Stimulated activated CD4-positive, alpha-beta T cell treated with anti-CD3 and anti-CD28 coated beads, Interleukin-2, amount 100 ng/mL, for 4 hours (primary cell): ENCODE results near the gene PTPRCAP.

Source experiments
- DNase-seq: peaks from one replicate; pipeline ENCODE4 v3.0.0-alpha.2; 2020; ENCODE audit warnings: low read depth

PTPRCAP gene

DNA sequence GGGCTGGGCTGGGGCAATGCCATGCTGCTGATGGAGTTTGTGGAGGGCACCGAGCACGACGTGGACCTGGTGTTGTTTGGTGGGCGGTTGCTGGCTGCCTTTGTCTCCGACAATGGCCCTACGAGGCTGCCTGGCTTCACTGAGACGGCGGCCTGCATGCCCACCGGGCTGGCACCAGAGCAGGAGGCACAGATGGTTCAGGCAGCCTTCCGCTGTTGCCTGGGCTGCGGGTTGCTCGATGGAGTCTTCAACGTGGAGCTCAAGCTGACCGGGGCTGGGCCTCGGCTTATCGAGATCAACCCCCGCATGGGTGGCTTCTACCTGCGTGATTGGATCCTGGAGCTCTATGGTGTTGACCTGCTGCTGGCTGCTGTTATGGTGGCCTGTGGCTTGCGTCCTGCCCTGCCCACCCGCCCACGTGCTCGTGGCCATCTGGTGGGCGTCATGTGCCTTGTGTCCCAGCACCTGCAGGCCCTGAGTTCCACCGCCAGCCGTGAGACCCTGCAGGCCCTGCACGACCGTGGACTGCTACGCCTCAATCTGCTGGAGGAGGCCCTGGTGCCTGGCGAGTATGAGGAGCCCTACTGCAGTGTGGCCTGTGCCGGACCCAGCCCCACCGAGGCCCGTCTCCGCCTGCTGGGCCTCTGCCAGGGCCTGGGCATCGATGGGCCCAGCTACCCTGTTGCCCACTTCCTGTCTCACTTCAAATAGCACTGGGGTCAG, 13.4 kb downstream of the PTPRCAP start:
- no peak for DNase-seq

- DNase-seq = no peak
Observed at GRCh38 chr11:67423466-67423865, 14.0 kb downstream of the PTPRCAP start.

DNA sequence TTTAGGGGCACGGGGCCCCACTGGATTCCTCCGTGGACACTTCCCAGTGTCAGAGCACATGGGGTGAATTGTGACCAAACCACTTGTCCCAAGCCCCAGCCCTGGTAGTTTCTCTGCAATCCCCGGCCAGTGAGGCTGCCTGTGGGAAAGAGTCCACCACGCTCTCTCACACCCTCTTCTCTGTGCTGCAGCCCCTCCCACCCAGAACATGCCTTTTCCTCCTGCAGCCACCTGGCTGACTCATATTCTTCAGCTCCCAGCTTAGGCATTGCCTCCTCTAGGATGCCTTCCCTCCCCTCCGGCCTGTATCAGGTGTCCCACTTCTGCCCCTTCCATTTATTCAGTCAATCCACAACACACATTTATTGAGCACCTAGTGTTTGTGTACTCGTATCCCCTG, 14.6 kb downstream of the PTPRCAP start:
- no peak for DNase-seq

- DNase-seq = no peak
Observed at GRCh38 chr11:67421430-67422031, 16.0 kb downstream of the PTPRCAP start.

GRCh38 chr11:67420646-67421429, 16.6 kb downstream of the PTPRCAP start:
- peak; percentile 98 for DNase-seq

GRCh38 chr11:67420147-67420645, 17.3 kb downstream of the PTPRCAP start:
- DNase-seq = no peak

DNA sequence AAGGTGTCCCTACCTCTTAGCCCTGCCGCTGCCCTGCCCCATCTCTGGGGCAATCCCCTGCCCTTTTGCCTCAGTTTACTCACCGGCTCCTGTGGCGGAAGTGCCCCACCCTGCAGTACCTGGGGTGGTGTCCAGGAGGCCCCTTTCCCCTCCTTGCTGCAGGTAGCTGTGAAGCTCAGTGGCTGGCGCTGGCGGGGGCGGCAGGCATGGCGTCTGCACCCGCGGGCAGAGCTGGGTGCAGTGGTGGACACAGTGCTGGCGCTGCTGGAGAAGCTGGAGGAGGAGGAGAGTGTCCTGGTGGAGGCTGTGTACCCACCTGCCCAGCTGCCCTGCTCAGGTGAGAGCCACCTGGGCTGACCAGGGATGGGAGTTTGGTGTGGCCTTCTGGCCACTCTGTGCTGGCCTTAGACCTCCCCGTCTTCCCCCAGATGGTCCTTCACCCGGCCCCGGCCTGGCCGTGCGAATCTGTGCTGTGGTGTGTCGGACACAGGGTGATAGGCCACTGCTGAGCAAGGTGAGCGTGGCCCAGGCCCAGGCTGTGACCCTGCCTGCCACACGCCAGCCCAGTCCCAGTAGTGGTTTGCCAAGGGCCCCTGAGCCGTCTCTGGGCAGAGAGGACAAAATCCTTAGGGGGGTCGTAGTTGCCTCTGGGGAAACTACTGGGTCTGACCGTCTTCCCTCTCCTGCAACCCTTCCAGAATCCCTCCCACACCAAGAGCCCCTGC, 18.0 kb downstream of the PTPRCAP start:
- no peak for DNase-seq

GRCh38 chr11:67418476-67419281, 18.8 kb downstream of the PTPRCAP start:
- no peak for DNase-seq

- DNase-seq = no peak
Observed at GRCh38 chr11:67417425-67417824, 20.1 kb downstream of the PTPRCAP start.

DNA sequence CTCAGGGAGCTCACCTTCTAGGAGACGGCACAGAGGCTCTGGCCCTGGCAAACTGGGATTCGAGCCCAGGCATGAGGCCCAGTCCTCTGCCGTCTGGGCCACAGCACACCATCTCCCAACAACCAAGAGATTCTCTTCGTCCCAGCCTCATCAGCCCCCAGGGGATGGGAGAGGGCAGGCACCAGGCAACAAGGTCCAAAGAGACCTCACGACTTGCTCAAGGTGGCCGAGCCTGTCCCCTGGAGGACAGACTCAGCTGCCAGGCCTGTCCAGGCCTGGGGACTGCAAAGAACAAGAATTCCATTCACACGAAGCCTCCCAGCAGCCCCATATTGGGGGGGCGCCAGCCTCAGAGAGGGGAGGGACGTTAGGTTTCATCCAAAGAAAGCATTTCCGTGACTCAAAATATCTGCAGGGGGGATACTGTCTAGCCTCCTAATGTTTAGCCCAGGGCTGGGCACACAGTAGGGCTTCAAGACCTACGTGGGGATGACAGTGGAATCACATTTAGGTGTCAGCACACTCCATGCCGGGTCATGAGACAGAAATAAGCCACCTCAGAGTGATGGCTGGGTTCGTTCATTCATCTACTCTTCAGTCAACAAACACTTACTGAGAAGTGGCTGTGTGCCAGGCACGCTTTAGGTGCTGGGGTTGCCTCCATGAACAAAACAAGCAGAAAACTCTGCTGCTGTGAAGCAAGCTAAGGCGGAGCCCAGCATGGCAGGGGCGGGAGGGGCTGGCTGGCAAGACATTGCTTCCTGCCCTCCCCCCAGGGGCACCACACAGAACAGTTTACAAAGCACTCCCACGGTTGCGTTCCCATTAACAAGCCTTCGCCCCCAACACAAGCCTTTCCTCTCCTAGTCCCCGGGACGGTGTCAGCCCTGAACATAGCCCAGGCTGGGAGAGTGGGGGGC, 20.8 kb downstream of the PTPRCAP start:
- peak; percentile 73 for DNase-seq

- no peak for DNase-seq
Observed at GRCh38 chr11:67415501-67416304, 21.8 kb downstream of the PTPRCAP start, which contains the start of gene CARNS1. CARNS1 (plus strand) TSS chr11:67415678; CDS start chr11:67416200, 522 bp downstream.

GRCh38 chr11:67413266-67413849, 24.1 kb downstream of the PTPRCAP start:
- DNase-seq = no peak

- no peak for DNase-seq
Observed at GRCh38 chr11:67412495-67413179, 24.8 kb downstream of the PTPRCAP start.

GRCh38 chr11:67411785-67412152, 25.7 kb downstream of the PTPRCAP start:
- DNase-seq = no peak

DNA sequence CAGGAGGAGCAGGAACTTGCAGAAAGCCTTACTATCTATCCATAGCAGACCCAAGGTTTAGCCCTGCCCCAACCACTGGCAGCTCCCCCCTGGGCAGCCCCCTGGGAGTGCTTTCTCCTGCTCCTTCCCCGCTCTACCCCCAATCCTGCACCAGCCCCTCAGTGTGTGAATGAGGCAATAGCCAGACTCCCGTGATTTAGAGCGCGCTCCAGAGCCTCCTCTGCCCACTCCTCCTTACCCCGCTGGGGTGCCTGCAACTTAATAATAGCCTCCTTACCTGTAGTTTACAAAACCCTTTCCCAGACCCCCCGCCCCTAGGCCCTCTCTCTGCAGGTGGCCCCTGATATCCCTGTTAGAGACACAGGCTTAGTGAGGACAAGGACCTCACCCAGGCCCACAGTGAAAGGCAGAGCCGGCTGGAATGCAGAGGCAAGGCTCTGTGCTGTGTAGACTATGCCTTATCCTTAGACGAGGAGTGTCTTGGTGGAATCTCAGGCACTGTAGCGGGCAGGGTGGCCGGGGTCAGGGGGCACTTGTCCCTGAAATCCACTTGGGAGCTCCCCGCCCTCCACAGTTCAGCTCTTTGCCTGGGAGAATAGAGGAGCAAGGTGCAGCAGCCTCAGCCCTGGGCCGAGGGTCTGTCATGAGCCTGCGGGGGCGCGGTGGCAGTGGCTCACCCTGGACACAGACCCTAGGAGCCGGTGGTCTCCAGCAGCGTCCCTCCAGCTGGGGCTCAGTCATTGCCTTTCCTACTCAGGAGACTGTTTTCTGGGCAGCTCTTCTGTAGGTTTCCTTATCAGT, 26.3 kb downstream of the PTPRCAP start:
- no peak for DNase-seq

- DNase-seq = no peak
Observed at GRCh38 chr11:67410369-67410831, 27.1 kb downstream of the PTPRCAP start.

- DNase-seq = no peak
Observed at GRCh38 chr11:67409781-67410368, 27.6 kb downstream of the PTPRCAP start.
